ENCODE data around the gene SGMS1.

SGMS1 gene

GRCh38 chr10:50516171-50516570 is 107.6 kb downstream of the SGMS1 start:
- H3K4me1 ChIP-seq (ENCODE audit: insufficient read depth, low read length, severe bottlenecking), result peaks cover 13% of the 10 kb centered on the region
- no peaks in the 10 kb centered on the region for H3K9me3 ChIP-seq (ENCODE audit: low read length)
- H3K4me2 ChIP-seq (ENCODE audit: low read length), result no peak overlapping the region
- H4K20me1 ChIP-seq (ENCODE audit: insufficient read depth, low read length), result no peaks in the 10 kb centered on the region
- H3K9me2 ChIP-seq (ENCODE audit: low read depth, low read length), result no peaks in the 10 kb centered on the region
- H3K27me3 ChIP-seq (ENCODE audit: insufficient read depth, low read length), result no peaks in the 10 kb centered on the region
- no peak overlapping the region for H3K4me3 ChIP-seq (ENCODE audit: low read depth, low read length, poor library complexity, severe bottlenecking)
- TF ChIP-seq EZH2 (IDR thresholded peaks at IDR 0.05; ENCODE audit: borderline replicate concordance, low read length), result no peak
- TF ChIP-seq, protein P1, sequence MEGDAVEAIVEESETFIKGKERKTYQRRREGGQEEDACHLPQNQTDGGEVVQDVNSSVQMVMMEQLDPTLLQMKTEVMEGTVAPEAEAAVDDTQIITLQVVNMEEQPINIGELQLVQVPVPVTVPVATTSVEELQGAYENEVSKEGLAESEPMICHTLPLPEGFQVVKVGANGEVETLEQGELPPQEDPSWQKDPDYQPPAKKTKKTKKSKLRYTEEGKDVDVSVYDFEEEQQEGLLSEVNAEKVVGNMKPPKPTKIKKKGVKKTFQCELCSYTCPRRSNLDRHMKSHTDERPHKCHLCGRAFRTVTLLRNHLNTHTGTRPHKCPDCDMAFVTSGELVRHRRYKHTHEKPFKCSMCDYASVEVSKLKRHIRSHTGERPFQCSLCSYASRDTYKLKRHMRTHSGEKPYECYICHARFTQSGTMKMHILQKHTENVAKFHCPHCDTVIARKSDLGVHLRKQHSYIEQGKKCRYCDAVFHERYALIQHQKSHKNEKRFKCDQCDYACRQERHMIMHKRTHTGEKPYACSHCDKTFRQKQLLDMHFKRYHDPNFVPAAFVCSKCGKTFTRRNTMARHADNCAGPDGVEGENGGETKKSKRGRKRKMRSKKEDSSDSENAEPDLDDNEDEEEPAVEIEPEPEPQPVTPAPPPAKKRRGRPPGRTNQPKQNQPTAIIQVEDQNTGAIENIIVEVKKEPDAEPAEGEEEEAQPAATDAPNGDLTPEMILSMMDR (IDR thresholded peaks at IDR 0.05; ENCODE audit: low read length), result no peak
- no peak overlapping the region for H3K9ac ChIP-seq (ENCODE audit: low read length)
- no peaks in the 10 kb centered on the region for H3F3A ChIP-seq (ENCODE audit: insufficient read depth, low read length)
- H2AFZ ChIP-seq (ENCODE audit: low read length), result no peak overlapping the region
- no peaks in the 10 kb centered on the region for H3K79me2 ChIP-seq (ENCODE audit: insufficient read depth, low read length)
- no peak overlapping the region for H3K27ac ChIP-seq (ENCODE audit: low read depth, low read length, poor library complexity, severe bottlenecking)
- no peaks in the 10 kb centered on the region for H3K36me3 ChIP-seq (ENCODE audit: insufficient read depth, low read length)

GRCh38 chr10:50515420-50515819 is 108.3 kb downstream of the SGMS1 start:
- Histone ChIP-seq H3K4me3 (ENCODE audit: low read depth, low read length, poor library complexity, severe bottlenecking) (no peak overlapping the region), H3F3A (ENCODE audit: insufficient read depth, low read length) (no peaks in the 10 kb centered on the region), H3K27ac (ENCODE audit: low read depth, low read length, poor library complexity, severe bottlenecking) (no peak overlapping the region), H3K9me3 (ENCODE audit: low read length) (no peaks in the 10 kb centered on the region), H3K36me3 (ENCODE audit: insufficient read depth, low read length) (no peaks in the 10 kb centered on the region), H3K9ac (ENCODE audit: low read length) (no peak overlapping the region), H3K79me2 (ENCODE audit: insufficient read depth, low read length) (no peaks in the 10 kb centered on the region), H2AFZ (ENCODE audit: low read length) (no peak overlapping the region), H3K4me1 (ENCODE audit: insufficient read depth, low read length, severe bottlenecking) (peaks cover 13% of the 10 kb centered on the region), H4K20me1 (ENCODE audit: insufficient read depth, low read length) (no peaks in the 10 kb centered on the region), H3K4me2 (ENCODE audit: low read length) (no peak overlapping the region), H3K9me2 (ENCODE audit: low read depth, low read length) (no peaks in the 10 kb centered on the region), H3K27me3 (ENCODE audit: insufficient read depth, low read length) (no peaks in the 10 kb centered on the region)
- TF ChIP-seq, protein P1 (IDR thresholded peaks at IDR 0.05; ENCODE audit: low read length), result no peak
- no peak for TF ChIP-seq EZH2 (IDR thresholded peaks at IDR 0.05; ENCODE audit: borderline replicate concordance, low read length)

- Histone ChIP-seq H3K27ac (ENCODE audit: low read depth, low read length, poor library complexity, severe bottlenecking) (no peak overlapping the region), H3K36me3 (ENCODE audit: insufficient read depth, low read length) (no peaks in the 10 kb centered on the region), H3K9me3 (ENCODE audit: low read length) (no peaks in the 10 kb centered on the region), H3K9ac (ENCODE audit: low read length) (no peak overlapping the region), H3F3A (ENCODE audit: insufficient read depth, low read length) (no peaks in the 10 kb centered on the region), H3K4me2 (ENCODE audit: low read length) (no peak overlapping the region), H2AFZ (ENCODE audit: low read length) (no peak overlapping the region), H3K79me2 (ENCODE audit: insufficient read depth, low read length) (no peaks in the 10 kb centered on the region), H4K20me1 (ENCODE audit: insufficient read depth, low read length) (no peaks in the 10 kb centered on the region), H3K4me1 (ENCODE audit: insufficient read depth, low read length, severe bottlenecking) (peaks cover 13% of the 10 kb centered on the region), H3K27me3 (ENCODE audit: insufficient read depth, low read length) (no peaks in the 10 kb centered on the region), H3K4me3 (ENCODE audit: low read depth, low read length, poor library complexity, severe bottlenecking) (no peak overlapping the region), H3K9me2 (ENCODE audit: low read depth, low read length) (no peaks in the 10 kb centered on the region)
- no peak for TF ChIP-seq EZH2 (IDR thresholded peaks at IDR 0.05; ENCODE audit: borderline replicate concordance, low read length)
- TF ChIP-seq, protein P1 (IDR thresholded peaks at IDR 0.05; ENCODE audit: low read length), result no peak
These were observed 108.8 kb downstream of the SGMS1 start for GRCh38 chr10:50514995-50515394.

Measured in OCI-LY1 (cell line).